GM21723 (cell line): ENCODE results near the gene SNRPA1.
A peak's percentile ranks its signal among the peaks of the same experiment; 100 is the strongest.
"Not testable (repeated sequence)": the region's sequence is repeated elsewhere in the genome, so short reads cannot be mapped to it uniquely, and the experiment has no call there.

ENCODE experiments used
- ATAC-seq: cut with Tn5 transposase; IDR thresholded peaks from one replicate; pipeline ENCODE4 v1.9.1; 2021; ENCODE audit warnings: mild to moderate bottlenecking, moderate library complexity; ENCODE audit not compliant: unreplicated experiment

Gene SNRPA1

DNA sequence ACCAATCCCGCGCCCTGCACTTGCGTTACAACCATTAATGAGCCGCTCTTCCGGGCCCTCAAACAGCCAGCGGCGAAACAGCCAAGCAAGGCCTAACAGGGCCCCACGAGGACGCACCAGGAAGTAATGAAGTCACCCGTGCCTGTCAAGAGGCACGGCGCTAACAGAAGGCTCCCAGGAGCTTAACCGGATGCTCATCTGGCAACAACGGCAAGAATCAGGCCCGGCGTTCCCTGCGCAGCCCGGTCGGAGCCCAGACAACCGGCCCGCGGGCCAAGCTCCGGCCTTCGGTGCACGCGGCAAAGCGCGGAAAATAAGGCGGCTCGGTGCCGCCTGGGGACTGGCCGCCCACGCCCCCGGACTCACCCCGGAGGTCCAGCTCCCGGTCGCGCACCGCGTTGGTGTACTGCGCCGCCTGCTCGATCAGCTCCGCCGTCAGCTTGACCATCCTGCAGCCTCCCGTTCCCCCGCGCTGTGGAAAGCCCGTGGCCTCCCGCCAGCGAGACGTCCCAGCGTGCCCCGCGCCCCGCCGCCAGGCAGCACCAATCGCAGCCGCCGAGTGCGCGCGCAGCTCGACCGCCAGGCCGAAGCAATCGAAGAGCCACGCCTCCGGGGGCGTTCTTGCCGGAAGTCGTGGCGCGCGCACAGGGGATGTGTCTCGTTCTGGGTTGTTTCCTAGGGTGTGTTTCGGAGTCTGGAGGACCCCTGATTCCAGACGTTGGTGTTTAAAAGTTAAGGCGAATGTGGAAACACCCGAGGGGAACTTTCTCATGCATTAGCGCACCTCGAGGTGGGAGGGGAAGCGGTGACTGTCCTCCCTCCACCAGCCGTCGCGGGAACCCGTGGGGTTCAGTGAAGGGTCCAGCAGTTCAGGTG is at the start of gene SNRPA1:
TSS of gene SNRPA1 (minus strand) at position 518 of the 876 bp plus-strand sequence. CDS start at position 448, 70 bp downstream.
- peak; percentile 76 for ATAC-seq

DNA sequence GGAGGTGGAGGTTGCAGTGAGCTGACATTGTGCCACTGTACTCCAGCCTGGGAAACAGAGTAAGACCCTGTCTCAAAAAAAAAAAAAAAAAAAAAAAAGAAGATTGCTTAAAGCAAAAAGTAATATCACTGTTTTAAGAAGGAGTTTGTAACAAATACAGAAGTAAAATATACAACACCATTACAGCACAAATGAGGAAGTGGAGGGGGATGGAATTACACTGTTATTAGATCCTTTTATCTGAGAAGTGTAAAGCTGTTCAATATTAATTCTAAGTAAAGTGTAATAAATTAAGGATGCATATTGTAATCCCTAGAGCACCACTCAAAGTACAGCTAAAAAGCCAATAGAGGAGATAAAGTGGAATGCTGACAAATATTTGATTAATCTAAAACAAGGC is 47.0 kb upstream of the SNRPA1 start:
- ATAC-seq = no peak

DNA sequence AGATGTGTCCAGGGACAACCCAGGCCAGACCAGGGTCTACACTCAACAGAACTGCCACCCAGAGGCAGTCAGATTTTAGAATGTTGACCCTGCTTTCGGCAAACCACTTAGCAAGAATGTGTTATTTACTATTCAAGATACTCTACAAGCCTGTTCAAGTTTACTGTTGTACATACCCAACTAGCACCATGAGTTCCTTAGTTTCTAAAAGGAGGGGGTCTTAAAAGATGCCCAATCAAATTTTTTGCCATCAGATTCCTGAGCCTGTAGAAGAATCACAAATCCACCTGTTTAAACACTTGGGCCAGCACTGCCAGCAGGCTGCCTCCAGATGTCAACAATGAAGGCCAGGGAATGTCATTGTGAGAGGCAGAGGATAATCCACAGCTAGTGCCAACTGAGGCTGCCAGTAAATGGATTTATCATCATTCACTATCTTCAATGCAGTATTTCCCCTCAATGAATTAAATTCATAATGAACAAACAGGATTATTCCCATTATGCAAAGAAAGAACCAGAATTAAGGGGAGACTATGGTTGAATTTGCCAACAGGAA is 43.5 kb upstream of the SNRPA1 start:
- ATAC-seq = no peak

DNA sequence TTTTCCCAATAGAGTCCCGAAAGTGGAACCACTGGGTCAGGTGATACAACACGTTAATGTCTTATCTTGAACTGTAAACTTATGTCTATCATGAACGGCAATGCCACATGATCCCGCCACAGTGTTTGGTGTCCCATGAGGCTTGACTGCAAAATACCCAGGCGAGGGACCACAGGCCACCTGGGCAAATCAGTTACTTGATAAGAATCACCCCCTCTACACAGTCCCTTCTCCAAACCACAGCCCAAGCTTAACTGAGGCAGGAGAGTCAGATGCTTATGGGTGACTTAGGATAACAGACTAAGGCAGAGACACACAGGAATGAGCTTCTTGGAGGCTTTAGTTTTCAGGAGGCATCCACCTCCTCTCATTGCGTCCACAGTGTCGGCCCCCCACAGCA is 42.9 kb upstream of the SNRPA1 start:
- no peak for ATAC-seq

DNA sequence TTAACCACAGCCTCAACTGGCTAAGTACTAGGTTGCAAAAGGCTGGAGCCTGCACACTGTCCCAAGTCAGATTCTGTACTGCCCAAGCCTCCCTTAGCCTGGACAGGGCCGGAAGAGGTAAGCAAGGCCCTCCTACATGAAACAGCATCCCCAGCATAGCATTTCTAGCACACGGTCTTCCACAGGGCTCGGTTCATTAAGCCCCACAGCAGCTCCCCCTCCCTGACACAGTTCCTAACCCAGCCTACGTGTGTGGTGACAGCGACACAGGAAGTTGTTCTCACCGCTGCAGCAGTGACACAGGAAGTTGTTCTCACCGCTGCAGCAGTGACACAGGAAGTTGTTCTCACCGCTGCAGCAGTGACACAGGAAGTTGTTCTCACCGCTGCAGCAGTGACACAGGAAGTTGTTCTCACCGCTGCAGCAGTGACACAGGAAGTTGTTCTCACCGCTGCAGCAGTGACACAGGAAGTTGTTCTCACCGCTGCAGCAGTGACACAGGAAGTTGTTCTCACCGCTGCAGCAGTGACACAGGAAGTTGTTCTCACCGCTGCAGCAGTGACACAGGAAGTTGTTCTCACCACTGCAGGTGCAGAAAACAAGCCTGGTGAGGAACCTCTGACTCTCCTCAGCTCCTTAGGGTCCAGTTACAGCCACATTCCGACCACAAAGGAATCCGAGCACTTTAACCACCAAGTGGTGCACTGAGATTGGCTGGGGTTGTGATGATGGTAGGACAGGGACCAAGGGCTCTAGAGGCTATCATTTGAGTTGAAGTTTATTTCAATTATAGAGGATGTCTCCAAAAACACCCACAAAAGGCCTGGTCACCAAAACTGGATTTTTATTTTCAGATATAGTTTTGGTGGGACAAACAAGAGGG is 39.1 kb upstream of the SNRPA1 start:
- ATAC-seq = not testable (repeated sequence)

DNA sequence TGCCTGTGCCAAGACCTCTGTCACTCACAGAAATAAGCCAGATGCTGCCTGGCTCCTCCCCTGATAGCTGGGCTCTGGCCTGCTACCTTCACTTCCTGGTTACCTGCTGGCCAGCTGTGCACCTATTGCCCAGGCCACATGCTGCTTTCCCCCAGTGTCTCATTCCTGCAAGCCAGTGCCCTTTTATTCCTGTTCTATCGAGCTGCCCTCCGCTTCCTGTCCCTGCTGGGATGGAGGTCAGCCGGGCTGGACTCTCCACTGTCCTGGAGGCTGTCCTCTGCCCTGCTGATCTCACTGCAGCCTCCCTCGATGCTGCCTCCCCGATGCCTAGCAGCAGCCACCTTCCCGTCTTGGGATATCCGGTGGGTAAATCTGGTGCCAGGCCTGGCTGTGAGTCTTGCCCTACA is 37.0 kb upstream of the SNRPA1 start:
- ATAC-seq = no peak

DNA sequence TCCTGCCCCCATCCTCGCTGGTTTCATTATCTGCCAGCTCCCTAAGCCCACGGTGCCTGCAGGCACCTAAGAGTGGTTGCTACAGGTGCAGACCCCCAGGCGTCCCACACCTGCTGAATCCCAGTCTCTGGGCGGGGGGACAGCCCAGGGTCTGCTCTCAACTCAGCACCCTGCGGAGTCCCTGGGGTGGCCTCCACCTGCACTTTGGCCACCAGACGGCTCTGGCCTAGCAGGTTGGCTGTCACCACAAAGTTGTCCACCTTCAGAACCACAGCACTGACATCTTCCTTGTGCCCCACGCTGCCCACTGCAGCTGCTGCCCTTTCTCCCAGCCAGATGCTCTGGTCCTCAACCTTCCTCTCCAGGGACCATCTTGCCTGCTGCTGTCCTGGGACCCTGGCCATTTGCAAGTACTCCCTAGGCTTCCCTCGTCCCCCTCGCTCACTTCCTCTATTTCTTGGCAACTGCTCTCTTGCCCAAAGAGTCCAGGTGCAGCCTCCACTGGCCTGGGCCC is 34.9 kb upstream of the SNRPA1 start:
- ATAC-seq = no peak

DNA sequence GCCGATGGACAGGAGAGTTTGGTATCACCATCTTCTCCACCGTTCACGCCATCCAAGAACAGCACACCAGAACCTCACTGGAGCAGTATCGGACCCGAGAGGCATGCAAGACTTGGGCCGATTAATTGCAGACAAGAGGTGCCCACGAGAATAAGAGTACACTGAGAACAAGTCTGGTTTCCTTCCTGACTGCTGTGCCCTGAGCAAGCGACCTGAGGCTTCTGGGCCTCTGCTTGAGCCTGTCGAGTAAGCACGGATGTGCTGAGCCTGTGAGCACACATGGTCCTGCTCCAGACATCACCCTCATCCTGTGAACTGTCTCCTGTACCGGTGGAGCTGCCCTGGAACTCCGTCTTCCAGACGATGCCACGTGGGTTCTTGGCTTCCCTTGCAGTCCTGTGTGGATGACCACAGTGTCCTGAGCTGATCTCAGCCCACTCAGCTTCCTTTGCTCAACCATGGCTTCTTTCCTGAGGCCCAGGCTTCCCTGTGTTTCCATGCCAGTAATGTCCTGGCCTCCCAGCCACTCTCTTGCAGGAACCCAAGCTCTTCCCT is 34.3 kb upstream of the SNRPA1 start:
- no peak for ATAC-seq

DNA sequence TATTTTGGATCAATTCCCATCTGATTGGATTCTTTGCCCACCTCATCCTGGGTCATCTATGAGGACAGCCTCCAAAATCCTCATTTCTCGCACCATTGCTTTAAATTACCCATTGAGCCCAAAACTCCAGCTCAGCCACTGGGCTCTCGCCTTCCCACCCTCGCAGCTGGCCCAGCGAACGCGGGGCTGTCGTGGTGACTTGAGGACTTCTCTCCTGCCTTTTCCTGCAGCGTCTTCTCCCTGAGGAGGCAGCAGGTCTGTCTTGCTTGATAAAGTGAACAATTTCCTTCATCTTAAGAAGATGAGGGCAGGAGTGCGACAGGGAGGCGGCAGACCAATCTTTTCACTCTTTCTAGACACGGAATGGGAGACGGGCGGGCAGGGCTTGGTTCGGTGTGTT is 33.0 kb upstream of the SNRPA1 start:
- ATAC-seq = no peak

DNA sequence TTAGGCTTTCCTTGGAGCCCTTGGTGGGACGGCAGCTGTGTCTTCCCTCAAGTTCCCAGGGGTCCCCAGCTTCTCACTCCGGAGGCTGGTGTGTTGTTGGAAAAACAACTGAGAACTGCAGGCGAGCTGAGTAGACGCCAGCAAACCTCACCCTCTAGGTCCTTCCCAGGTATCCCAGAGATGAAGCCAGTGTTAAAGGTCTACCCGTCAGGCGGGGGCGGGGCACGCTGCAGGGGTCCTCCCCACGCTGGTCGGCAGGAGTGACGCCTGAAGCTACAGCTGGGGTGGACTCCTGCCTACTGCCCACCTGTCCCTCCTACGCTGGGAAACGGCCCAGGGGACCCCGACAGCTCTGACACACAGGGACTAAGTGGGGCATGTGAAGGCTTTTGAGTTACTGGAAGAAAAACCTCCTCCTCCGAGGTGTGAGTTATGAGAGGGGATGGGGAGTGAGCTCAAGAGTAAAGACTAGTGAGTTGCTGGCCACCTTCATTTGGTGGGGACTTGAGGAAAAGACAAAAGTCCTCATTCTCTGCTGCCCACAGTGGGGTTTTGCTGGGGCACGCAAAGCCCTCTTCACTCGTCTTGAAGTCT is 32.2 kb upstream of the SNRPA1 start:
- no peak for ATAC-seq

DNA sequence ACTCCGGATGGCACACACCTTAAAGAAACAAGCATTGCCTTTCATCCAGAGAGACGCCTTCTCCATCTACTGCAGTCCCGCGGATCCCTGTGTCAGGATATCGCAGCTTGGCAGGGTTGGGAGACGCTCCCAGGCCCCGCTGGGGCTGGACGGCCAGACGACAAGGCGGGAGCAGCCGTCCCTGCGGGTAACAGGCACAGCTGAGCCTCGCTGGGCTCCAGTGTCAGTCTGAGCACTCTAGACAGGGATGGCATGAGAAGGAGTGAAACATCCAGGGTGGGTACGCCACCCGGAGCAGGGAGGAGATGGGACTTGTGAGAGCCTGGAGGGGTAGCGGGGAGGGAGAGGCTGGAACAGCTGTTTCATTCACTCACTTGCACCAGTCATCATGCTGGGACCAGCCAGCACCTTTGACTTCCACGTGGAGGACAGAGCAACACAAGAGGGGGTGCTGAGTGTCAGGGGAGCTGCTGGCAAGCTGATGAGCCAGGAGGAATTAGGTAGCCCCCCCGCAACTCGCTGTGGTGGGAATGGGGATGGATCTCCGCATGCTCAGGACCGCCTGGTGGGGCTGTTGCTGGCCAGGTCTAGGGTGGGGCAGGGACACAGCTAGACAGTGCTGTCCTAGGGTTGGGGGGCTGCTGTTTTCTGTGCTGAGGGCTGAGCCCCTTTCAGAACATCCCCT is 31.6 kb upstream of the SNRPA1 start:
- no peak for ATAC-seq

DNA sequence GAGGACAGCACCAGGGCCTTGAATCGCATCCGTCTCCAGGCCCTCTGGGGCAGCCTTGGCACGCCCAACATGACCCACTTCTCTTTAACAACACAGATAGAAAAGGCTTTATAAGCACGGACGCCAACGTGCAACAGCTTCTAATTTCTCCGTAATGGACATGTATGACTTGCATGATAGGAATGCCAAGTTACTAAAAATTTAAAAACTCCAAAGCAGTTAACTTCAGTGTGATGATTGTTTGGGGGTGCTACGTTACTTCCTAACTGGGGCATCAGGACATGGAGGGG is 30.9 kb upstream of the SNRPA1 start:
- no peak for ATAC-seq

DNA sequence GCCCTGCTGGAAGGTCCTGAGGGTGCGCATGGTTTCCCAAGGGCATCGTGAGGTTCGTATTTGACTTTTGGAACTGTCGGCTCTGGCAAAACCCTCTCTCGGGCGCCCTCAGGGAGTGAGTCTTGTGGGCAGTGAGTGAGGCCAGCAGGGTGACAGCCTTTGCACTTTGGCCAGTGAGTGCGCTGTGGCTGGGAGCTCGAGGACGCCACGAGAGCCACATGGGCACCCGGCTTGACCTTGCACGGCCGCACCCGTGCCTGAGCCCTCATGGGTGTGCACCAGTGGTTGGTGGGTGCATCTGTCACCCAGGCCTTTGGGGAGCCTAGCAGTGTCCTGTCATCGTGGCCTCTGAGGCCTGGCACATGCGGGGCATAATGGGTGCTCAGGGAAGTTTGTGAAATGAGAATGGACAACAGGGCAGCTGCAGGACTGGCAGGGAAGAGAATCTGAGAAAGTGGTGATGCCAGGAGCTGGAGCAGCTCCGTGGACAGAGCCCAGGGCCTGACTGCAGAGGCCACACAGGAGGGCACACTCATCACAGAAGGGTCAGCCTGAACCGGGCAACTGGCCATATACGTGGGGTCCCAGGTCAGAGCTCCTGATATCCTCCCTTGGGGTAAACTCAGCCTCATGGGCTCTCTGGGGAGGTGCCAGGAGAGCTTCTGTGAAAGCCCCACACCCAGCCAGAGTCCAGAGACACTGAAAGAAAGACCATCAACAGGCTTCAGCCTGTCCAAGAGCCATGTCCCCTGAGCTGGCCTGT is 30.4 kb upstream of the SNRPA1 start:
- ATAC-seq = no peak

DNA sequence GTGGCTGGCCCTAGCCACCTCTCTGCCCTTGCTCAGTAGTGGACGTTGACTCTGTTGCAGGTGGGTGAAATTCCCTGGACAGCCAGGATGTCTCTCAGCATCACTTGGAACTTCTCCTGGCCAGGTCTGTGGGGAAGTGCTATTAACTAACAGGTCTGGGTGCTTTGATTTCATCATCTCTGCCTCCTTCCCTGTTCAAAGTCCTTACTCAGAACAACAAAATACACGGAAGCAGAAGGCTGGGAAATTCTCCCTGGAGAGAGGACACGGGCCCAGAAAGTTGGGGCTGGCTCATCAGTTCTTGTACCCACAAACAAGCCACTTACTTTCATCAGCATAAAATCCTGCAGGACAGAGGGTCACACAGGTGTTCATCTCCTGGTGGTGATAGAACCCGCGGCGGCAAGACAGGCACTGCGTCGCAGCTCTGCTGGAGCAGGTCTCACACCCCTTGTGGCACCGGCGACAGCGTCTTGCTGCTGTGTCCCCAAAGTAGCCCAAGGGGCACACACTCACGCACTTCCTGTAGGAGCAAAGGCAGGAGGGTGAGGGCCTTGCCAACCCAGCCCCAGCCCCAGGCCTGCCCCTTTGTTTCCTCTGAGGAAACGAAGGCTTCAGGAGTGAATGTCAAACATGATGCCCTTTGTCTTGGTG is 29.6 kb upstream of the SNRPA1 start:
- no peak for ATAC-seq

DNA sequence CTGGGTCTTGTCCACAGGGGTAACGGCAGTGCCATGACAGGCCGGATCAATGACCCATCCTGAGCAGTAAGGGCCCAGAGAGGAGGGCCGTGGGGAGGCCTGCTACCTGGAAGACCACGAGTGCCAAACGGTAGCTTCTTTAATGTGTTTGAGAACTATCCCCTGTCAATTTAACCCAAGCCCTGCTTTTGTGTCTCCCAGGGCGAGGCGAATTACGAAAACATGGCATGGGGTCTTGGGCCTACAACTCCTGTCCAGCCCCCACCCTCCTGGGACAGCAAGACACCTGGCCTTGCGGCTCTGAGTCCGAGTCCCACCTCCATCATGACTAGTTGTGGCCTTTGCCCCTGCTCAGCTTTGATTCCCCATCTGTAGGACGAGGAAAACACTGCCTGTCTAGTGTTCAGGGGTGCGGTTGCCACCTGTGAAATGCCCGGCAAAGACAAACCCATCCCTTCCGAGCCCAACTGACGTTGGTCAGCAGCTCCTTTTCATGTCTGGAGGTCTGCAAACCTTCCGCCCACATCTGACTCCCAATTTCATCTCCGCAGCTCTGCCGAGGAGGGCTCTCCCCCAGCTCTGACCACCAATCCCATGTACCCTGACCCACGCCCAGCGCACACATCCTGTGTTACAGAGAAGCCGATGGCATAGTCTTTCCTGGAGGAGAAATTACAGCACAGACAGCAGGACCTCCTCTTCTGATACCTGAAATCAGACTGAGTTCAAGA is 28.9 kb upstream of the SNRPA1 start:
- no peak for ATAC-seq

DNA sequence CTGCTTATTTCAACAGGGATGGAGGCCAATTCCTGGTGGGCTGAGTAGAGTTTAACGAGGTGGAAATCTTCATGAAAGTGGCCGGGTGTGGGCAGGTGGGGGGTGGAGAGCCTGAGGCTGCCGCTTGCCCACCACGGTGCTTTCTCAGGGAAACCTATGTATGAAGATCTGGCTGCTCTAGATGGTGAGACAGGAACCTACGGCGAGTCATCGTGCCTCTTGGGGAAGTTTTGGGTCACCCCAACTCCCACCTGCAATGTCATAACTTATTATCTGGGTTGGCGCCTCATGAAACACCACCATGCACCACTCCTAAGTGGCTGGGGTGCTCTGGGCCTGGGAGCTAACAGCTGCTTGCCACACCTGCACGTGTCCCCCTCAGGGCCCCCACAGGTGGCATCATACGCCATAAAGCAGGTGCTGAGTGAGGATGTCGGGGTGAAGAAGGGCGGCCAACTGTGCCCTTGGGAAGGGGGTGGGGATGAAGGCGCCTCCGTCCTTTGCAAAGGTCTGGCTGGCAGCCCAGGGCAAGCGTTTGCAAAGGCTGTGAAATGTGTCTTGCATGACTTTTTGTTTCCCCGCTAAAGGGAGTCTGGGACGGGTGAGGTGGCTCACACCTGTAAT is 27.9 kb upstream of the SNRPA1 start:
- ATAC-seq = no peak

DNA sequence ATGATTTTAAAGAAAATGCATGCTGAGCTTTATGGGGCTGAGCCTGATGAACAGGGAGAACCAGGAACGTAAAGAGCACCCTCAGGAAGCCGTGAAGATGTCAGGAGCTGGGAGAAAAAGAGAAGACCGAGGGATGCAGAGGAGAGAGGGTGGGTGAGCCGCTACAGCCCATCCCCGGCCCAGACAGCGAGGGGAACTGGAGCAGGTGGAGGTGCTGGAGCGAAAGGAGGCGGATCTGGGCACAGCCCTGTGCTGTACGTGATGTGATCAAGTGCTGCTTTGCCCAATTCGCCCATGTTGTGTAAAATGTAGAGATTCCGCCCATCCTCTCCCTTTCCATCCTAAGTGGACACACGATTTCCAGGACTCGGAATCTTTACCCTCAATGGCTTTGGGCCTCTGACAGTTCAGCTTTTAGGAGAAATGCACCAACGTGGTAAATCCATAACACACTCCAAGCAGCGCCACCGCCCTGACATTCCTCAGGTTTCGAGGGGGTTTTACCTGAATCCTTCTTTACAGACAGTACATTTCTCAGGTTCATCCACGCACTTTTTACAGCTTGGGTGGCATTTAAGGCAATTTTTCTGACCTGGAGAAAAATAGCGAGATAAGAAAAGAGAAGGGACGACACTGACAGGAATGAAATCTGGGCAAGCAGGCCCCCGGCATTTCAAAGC is 27.1 kb upstream of the SNRPA1 start:
- ATAC-seq = no peak
